CD4-positive, alpha-beta T cell treated with Interleukin-21 for 1 hour (primary cell): ENCODE measurements around the gene CTSS.

Experiments
- DNase-seq: peaks from one replicate; pipeline ENCODE4 v3.0.0-alpha.2; 2020

Gene CTSS

DNA sequence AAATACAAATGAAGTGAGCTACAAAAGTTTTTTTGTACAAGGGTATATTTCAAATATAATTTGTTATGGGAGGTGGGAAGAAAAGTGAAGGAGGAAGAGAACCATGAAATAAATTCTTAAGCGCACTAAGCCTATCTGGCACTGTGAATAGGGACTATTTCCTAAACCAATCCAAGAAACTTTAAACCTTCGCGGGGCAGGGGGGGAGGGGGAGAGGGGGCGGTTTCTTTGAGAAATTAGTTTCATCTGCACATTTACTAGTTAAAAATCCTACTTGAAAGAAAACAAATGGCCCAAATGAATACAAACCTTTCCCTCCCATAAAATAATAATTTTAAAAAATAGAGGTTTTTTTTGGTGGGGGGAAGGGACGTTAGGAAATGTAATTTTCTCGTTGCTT is 69.0 kb downstream of the CTSS start:
- DNase-seq: no peak

DNA sequence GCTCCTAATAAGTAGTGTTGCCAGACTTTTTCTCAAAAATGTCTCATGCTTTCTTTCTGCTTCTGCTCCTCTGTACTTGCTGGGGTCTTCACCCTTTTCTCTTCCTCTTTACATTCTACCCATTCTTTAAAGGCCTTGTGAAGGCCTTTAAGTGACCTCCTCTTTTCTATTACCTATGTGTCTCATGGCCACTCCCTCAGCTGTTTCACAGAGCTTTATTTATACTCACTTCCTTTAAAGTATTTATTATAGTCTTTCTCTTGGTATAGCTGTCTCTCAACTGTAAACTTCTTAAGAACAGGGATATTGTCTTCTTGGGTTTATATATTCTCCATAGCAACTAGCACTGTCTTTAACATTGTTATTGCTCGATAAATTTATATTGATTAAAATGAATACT is 69.4 kb downstream of the CTSS start:
- peak; percentile 0 for DNase-seq

DNA sequence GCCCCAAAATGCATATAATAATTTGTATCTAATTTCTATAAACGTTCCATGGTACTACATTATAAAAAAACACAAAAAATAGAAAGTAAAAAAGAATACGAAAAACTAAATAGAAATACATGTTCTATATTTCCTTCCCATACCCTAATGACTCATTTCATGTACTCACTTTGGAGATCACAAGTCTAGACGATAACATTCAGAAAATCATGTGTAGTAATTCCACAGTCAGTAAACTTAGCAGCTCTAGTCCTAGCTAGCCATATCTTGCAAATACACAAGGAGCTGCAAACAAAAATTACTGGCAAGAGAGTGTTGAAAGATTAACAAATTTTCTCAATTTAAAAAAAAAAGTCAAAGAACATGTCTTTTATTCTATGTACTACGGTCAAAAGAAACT is 70.0 kb downstream of the CTSS start:
- DNase-seq: no peak

DNA sequence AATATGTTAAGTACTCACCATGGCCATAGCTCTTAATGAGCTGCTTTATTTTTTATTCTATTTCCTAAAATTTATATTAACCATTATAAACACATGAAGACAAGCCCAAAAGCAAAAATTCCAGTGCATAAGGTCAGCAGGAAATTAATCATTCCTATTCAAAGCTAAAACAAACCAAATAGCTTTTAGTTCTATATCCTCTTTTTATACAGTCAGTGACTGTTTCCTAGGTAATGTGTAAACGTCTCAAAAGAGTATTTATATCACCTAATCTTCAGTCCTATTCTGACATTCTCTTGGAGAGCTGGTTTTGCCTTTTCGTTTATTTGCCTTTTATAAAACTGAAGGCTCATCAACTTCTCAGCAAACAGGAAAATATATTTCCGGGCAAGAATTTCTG is 72.9 kb downstream of the CTSS start:
- no peak for DNase-seq

DNA sequence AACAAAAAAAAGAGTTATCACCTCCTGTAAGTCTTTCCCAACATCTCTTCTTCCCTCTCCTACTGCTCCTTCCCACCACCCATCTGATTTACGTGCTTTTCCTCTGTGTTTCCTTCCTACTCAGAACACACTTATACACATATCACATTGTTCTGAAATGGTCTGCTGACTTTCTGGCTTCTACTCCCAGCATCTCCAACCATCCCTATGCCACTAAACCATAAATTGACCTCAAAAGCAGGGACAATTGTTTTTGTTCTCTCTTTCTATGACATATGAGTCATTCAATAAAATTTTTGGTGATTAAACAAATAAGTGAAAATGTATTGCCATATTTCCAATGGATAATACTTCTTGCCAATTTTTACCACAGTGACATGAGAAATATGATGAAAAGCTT is 76.8 kb downstream of the CTSS start:
- DNase-seq: no peak

DNA sequence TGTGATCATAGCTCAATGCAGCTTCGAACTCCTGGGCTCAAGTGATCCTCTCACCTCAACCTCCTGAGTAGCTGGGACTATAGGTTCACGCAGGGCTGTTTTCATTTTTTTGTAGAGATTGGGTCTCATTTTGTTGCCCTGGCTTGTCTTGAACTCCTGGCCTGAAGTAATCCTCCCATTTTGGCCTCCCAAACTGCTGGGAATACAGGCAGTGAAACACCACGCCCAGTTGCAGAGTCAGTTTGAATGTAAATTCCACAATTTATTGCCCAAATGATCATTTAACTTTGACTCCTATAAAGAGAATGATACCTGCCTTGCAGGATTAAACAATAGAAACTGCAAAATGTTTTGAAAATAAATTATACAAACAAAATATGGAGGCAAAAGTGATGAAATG is 79.3 kb downstream of the CTSS start:
- DNase-seq: no peak

DNA sequence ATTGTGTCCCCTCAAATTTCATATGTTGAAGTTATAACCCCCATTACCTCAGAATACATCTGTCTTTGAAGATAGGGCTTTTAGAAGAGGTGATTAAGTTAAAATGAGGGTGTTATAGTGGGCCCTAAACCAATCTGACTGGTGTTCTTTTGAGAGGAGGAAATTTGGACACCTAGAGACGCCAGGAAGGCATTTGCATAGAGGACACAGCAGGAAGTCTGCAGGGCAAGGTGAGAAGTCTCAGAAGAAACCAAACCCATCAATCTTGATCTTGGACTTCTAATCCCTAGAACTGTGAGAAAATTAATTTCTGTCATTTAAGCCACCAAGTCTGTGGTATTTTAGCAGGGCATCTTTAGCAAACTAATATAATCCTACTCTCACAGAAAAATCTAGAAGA is 81.7 kb downstream of the CTSS start:
- peak; percentile 16 for DNase-seq
